DOHH2 (cell line): ENCODE measurements around the gene BET1.

ENCODE experiments used
- EZH2phosphoT487 ChIP-seq: fragments of 200-600 bp; sonication (generic); IDR thresholded peaks from 2 replicates; pipeline ENCODE4 v1.6.1; 2017; ENCODE audit warnings: borderline replicate concordance, mild to moderate bottlenecking, antibody characterized with exemption, low read length, moderate library complexity, mixed read lengths
- TF ChIP-seq, protein P1 (sequence below): fragments of 200-600 bp; sonication (generic); IDR thresholded peaks from one replicate; pipeline ENCODE4 v1.5.1; 2014; ENCODE audit warnings: antibody characterized with exemption, mild to moderate bottlenecking, low read depth, low read length; ENCODE audit not compliant: poor library complexity, severe bottlenecking

DNA sequence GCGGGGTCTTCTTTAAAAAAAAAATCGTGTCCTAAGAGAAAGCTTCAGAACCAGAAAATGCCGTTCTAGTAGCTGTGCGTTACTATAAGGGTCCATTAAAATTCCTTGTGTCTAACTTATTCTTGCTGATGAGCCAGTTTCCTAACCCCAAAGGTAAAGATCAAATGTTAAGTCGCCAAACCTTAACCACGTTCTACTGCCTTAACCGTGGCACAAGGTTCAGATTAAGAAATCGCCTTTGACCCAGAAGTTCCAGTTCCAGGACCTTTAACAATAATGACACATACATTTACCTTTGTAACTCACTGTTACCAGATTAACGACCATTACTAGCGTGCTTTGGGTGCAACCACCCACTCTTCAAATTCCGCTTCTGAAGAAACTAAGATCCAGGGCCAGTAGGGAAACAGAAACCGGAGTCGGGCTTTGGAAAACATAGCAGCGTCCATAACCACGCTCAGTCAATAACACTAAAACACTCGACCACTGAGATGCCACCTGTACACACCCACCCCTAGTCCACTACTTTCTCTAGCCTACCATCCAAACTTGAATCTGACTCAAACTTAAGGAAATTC lies 620 bp downstream of the BET1 start:
- TF ChIP-seq, protein P1, sequence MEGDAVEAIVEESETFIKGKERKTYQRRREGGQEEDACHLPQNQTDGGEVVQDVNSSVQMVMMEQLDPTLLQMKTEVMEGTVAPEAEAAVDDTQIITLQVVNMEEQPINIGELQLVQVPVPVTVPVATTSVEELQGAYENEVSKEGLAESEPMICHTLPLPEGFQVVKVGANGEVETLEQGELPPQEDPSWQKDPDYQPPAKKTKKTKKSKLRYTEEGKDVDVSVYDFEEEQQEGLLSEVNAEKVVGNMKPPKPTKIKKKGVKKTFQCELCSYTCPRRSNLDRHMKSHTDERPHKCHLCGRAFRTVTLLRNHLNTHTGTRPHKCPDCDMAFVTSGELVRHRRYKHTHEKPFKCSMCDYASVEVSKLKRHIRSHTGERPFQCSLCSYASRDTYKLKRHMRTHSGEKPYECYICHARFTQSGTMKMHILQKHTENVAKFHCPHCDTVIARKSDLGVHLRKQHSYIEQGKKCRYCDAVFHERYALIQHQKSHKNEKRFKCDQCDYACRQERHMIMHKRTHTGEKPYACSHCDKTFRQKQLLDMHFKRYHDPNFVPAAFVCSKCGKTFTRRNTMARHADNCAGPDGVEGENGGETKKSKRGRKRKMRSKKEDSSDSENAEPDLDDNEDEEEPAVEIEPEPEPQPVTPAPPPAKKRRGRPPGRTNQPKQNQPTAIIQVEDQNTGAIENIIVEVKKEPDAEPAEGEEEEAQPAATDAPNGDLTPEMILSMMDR = no peak
- no peak for TF ChIP-seq EZH2phosphoT487
